HG03571 (cell line): ENCODE results near the gene ERMAP.
"Not testable (repeated sequence)": the region's sequence is repeated elsewhere in the genome, so short reads cannot be mapped to it uniquely, and the experiment has no call there.

ENCODE experiments used
- ATAC-seq: cut with Tn5 transposase; IDR thresholded peaks from one replicate; pipeline ENCODE4 v1.9.1; 2021; ENCODE audit not compliant: unreplicated experiment

ERMAP gene

DNA sequence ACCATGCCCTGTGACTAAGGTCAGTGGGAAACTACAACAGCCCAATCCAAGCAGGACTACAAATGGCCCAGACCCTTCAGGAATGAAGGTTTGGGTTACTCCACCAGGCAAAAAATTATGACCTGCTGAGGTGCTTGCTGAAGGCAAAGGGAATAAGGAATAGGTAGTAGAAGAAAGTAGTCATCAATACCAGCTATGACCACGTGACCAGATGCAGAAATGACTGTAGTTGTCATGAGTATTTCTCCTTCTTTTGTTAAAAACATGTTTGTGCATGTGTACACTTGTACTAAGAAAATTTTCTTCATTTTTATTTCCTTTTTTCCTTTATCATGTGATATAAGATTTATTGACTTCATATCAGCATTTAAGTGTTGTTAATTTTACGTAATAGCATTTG, 52.3 kb downstream of the ERMAP start:
- not testable (repeated sequence) for ATAC-seq

DNA sequence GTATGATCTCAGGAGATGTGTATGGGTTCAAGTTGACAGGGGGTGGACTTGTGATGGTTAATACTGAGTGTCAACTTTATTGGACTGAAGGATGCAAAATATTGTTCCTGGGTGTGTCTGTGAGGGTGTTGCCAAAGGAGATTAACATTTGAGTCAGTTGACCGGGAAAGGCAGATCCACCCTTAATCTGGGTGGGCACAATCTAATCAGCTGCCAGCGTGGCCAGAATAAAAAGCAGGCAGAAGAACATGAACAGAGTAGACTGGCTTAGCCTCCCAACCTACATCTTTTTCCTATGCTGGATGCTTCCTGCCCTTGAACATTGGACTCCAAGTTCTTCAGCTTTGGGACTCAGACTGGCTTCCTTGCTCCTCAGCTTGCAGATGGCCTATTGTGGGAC, 52.8 kb downstream of the ERMAP start:
- not testable (repeated sequence) for ATAC-seq

DNA sequence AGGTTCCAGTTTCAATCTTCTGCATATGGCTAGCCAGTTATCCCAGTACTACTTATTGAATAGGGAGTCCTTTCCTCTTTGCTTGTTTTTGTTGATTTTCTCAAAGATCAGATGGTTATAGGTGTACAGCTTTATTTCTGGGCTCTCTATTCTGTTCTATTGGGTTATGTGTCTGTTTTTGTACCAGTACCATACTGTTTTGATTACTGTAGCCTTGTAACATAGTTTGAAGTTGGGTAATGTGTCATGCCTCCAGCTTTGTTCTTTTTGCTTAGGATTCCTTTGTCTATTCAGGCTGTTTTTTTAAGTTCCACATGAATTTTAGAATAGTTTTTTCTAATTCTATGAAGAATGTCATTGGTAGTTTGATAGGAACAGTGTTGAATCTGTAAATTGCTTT, 56.2 kb downstream of the ERMAP start:
- ATAC-seq, result not testable (repeated sequence)

DNA sequence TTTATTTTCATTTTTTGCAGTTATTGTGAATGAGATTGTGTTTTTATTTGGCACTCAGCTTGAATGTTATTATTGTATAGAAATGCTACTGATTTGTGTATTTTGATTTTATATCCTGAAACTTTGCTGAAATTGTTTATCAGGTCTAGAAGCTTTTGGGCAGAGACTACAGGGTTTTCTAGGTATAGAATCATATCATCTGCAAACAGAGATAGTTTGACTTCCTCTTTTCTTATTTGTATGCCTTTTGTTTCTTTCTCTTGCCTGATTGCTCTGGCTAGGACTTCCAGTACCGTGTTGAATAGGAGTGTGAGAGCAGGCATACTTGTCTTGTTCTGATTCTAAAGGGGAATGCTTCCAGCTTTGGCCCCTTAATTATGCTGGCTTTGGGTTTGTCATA, 56.7 kb downstream of the ERMAP start:
- ATAC-seq, result no peak

DNA sequence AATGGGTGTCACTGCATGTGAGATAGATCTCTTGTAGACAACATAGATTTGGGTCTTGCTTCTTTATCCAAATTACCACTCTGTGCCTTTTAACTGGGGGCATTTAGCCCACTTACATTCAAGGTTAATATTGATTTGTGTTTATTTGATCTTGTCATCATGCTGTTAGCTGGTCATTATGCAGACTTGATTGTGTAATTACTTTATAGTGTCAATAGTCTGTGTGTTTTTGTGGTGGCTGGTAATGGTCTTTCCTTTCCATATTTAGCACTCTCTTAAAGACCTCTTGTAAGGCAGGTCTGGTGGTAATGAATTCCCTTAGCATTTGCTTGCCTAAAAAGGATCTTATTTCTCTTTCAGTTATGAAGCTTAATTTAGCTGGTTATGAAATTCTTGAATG, 59.1 kb downstream of the ERMAP start:
- no peak for ATAC-seq

DNA sequence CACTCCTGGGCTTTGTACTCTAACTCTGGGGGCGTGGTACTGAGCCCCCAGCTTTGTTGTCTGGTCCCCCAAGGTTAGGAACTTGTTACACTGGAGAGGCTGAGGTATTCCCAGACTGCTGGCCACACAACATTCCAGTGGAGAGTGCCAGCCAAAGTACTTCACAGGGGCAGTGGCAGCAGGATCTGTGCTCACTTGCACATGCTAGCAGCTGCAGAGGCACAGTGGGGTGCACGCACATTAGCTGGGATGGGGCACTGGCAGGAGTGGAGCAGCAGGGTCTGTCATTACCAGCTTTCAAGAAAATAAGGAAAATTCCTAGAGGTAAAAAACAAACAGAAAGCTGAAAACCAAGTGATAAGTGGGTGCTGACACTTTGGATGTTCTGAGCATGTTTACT, 60.5 kb downstream of the ERMAP start:
- no peak for ATAC-seq

DNA sequence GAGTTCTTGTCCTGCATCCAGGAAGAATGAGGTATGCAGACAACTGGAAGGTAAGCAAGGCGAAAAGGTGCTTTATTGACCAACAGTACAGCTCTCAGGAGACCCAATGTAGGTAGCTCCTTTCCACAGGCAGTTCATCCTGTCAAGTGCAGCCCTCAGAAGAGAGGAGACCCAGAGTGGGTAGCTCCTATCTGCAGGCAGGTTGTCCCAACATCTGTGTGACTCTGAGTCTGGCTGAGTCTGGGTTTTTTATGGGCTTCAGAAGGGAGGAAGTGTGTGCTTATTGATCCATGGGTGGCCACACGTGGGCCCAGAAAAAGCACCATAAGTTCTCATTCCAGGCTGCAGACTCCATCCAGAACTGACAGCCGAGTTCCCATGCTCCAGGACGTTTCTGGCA, 63.5 kb downstream of the ERMAP start:
- ATAC-seq, result no peak

DNA sequence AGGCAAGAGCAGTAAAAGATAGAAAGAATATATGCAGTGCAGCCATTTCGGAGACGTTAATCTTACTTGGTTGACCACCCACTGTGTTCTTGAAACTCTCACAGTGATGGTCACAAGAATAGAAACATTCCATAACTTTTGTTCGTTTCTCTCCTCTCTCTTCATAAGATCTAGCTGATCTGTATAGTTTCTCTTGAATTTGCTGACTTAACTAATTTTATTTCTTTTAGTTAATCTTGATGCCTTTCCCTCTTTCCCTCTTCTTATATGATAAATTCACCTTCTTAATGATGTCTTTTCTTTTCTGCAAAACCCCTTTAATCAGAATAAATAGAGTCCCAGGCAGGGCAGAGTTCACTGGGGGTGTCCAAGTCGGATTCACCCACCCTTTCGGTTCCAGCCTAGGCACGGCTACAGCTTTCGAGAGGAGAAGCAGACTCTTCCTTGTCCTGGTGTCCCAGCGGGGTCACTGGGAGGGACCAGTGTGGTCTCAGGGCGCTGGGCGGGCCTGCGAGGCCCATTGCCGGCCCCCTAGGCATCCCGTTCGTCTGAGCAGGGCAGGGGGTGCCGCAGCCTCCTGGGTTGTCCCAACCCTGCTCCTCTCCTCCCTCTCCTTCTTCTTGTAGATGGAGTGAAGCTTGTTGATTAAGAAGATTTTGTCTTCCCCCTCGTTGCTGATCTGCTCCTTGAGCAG, 69.3 kb downstream of the ERMAP start:
- no peak for ATAC-seq

DNA sequence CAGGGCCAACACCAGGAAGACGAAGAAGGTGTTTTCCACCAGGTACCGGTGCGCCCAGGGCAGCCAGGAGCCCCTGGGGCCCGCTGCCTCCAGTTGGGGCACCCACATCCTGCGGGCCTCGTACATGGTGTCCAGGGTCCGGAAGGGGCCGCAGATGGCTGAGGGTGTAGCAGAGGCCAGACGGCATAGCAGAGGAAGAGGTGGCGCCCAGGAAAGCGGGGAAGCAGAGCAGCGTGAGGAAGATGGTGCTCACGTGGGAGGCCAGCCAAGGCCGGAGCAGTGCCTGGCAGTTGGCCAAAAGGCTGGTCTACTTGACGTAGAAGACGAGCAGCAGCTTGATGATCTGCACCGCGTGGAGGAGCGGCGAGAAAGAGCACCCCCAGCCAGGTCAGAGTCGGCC, 69.9 kb downstream of the ERMAP start:
- no peak for ATAC-seq

DNA sequence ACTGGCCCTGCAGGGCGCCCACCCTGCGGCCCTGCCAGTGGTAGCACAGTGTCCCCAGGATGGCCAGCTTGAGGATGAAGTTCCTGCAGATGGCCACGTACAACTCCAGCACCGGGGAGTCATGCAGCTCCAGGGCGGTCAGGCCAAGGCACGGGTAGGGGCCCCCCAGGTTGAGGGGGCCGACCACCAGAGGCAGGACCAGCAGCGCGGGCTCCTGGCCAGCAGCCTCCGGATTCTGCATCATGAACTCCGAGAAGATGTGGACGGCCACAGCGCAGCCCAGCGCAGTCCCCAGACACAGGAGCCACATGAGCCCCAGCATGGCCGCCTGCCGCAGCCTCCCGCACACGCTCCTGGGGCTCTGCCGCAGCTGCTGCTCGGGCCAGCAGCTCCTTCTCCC, 70.4 kb downstream of the ERMAP start:
- no peak for ATAC-seq

DNA sequence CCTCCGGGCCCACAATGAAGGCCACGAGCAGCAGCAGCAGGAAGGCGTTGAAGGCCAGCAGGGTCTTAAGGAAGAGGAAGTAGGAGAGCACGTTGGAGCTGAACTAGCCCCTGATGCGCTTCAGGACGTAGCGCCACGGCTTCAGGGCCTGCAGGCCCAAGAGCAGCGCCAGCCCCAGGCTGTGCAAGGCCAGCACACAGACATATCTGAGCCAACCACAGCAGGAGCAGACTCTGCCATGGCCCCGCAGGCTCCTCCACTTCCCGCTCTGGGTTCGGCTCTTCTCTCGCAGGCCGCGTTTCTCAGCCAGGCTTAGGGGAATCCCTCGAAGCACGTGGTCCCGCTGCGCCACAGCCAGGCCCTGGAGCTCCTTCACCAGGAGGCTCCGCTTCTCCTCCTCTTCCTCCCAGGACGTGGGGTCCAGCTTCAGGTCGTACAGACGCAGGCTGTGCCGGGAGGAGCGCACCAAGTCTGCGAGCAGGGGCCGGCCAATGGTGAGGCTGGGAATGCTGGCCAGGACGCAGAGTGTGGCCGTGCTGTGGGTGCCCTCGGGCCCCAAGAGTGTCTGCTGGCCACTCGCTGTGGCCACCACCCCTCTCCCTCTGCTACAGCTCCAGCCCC, 71.2 kb downstream of the ERMAP start:
- ATAC-seq, result no peak

DNA sequence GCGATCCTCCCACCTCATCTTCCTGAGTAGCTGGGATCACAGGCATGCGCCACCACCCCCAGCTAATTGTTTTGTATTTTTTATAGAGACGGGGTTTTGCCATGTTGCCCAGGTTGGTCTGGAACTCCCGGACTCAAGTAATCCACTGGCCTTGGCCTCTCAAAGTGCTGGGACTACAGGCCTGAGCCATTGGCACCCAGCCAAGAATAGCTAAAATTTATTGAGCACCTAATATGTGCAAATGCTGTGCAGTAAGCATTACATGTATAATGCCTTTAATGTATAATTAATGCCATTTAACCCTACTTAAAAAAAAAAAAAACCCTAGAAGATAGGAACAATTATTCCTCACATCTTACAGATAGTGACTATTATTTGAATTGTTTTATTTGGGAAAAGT, 72.3 kb downstream of the ERMAP start:
- ATAC-seq, result no peak

DNA sequence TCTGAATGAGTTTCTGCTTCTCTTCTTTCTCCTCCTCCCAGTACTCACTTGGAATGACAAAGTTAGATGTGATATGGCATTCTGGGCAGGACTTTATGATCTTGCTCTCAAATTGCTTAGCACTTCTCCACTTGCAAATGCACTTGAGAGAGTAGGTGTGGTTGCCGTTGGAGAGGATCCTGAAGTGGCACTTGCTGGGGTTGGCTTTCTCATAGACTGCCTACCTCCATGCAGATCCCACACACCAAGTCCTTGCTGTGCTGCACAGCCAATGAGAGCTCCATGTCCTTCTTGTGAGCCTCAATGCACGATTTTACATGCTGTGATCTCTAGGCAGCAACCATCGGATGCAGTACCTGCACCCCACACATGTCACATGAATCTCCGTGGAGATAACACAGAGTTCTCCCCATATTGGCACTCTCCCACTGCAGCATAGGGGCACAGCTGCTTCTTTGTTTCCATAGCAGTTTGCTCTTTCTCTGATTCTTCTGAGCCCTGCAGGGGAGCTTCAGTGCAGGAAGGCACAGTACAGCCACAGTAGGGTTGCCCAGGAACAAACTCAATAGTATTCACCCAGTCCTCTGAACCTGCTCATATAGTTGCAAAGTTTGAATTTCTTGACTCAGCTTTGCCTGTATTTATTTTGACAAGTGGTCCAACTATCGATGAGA, 74.7 kb downstream of the ERMAP start:
- no peak for ATAC-seq
